ENCODE results near the gene RNF115. TPM values are rescaled to one million over a fixed set of nuclear protein-coding genes. Genes with fewer than 3 reads are reported as not detected.

The RNF115 gene
- total and polyA plus RNA-seq, 2 donors (not counting 1 experiment from before 2014, with no cell fraction given): 4.6 to 19.8 TPM

- Mint-ChIP-seq H3K9me3 (ENCODE audit: insufficient read depth) (no peaks in the 10 kb centered on the region), H3K4me1 (peaks cover 9% of the 10 kb centered on the region), H3K27me3 (peaks cover 17% of the 10 kb centered on the region), H3K4me3 (no peak overlapping the region), H3K27ac (no peak overlapping the region)
- TF ChIP-seq, protein P1, sequence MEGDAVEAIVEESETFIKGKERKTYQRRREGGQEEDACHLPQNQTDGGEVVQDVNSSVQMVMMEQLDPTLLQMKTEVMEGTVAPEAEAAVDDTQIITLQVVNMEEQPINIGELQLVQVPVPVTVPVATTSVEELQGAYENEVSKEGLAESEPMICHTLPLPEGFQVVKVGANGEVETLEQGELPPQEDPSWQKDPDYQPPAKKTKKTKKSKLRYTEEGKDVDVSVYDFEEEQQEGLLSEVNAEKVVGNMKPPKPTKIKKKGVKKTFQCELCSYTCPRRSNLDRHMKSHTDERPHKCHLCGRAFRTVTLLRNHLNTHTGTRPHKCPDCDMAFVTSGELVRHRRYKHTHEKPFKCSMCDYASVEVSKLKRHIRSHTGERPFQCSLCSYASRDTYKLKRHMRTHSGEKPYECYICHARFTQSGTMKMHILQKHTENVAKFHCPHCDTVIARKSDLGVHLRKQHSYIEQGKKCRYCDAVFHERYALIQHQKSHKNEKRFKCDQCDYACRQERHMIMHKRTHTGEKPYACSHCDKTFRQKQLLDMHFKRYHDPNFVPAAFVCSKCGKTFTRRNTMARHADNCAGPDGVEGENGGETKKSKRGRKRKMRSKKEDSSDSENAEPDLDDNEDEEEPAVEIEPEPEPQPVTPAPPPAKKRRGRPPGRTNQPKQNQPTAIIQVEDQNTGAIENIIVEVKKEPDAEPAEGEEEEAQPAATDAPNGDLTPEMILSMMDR (IDR thresholded peaks at IDR 0.05): no peak
- TF ChIP-seq EZH2 (IDR thresholded peaks at IDR 0.05; ENCODE audit: borderline replicate concordance, insufficient read depth, low read depth, low read length, poor library complexity, severe bottlenecking): no peak
- no peak overlapping the region for H3K4me3 ChIP-seq (ENCODE audit: control extremely low read depth in 1 of 5, extremely low read depth in 1 of 5, insufficient read depth in 1 of 5, low read depth in 2 of 5, low read length in 4 of 5)
- H3K27me3 ChIP-seq (replicated peaks in 1 of 4; ENCODE audit: control extremely low read depth in 1 of 4, control insufficient read depth in 3 of 4, insufficient read depth in 4 of 4, low read length in 3 of 4): peaks cover 0 to 19% (median 9%) of the 10 kb centered on the region in 4 experiments
- no peak overlapping the region for H3K4me2 ChIP-seq (replicated peaks; ENCODE audit: low read depth, low read length, poor library complexity, severe bottlenecking)
- CTCF ChIA-PET: no interaction called here
- no peak overlapping the region for H3K9ac ChIP-seq (ENCODE audit: low read length)
- no peak overlapping the region for H3K27ac ChIP-seq (ENCODE audit: low read length in 2 of 2)
- H3K9me3 ChIP-seq (ENCODE audit: control extremely low read depth in 1 of 3, control insufficient read depth in 2 of 3, insufficient read depth in 1 of 3, low read length in 2 of 3): peaks cover 0 to 4% (median 0%) of the 10 kb centered on the region in 3 donors
- no peak for ATAC-seq (ENCODE audit: low read depth)
- H3K79me2 ChIP-seq (ENCODE audit: control insufficient read depth, insufficient read depth, low read length): no peaks in the 10 kb centered on the region
- no peak for DNase-seq
- POLR2A ChIA-PET: no interaction called here
- no peaks in the 10 kb centered on the region for H4K20me1 ChIP-seq (ENCODE audit: control insufficient read depth, insufficient read depth, low read length, poor library complexity, severe bottlenecking)
- peaks cover 10% of the 10 kb centered on the region in 2 donors for H3K4me1 ChIP-seq (ENCODE audit: control insufficient read depth in 2 of 2, insufficient read depth in 2 of 2, low read length in 2 of 2)
- no peak overlapping the region for H2AFZ ChIP-seq (ENCODE audit: insufficient read depth, low read depth, low read length, poor library complexity, severe bottlenecking)
- H3K36me3 ChIP-seq (replicated peaks in 1 of 2; ENCODE audit: control extremely low read depth in 1 of 2, control insufficient read depth in 1 of 2, extremely low read depth in 1 of 2, insufficient read depth in 2 of 2, low read length in 1 of 2): no peaks in the 10 kb centered on the region
- intact Hi-C loops (cut with micrococcal nuclease): no loop called here
- 86% methylated on average over 1 of the region's 1 CpG for WGBS (ENCODE audit: insufficient coverage)
Measured at GRCh38 chr1:145717833-145718232, 106.1 kb downstream of the RNF115 start.

DNA sequence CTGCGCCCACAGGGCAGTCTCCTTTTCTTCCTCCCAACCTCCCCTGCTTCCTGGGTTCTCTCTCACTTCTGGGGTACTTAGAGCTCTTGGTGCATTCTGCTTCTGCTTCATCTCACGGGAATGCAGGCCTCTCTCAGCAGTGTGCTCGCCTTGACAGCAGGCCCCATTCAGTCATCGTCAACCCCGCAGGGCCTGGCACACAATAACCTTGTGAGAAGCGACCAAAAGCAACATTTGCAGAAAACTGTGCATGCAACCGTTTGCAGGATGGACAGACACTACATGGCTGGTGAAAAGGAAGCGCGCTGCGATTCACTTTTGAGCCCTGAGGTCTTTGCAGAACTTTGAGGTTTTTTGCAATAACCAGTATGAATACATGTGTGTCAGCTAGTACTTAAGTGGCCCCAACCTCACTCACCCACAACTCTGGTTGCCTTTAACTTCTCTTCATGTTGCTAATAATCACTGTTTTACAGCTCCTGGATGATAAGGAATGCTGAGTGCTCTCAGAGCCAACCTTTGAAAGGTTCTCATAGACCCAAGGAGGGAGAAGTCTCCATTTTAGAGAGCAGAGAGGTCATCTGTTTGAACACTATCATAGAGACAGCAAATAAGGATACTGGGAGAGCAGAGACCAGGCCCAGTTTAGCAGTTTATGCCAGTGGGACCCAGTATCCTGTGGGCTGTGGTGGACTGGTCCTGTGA, 107.1 kb downstream of the RNF115 start:
- H2AFZ ChIP-seq (ENCODE audit: insufficient read depth, low read depth, low read length, poor library complexity, severe bottlenecking): no peak overlapping the region
- H3K4me1 Mint-ChIP-seq: peaks cover 9% of the 10 kb centered on the region
- ATAC-seq (ENCODE audit: low read depth) (no peak), DNase-seq (no peak)
- H3K27ac ChIP-seq (ENCODE audit: low read length in 2 of 2): no peak overlapping the region
- CTCF ChIA-PET: no interaction called here
- intact Hi-C loops (cut with micrococcal nuclease): no loop called here
- peaks cover 11% of the 10 kb centered on the region for H3K27me3 Mint-ChIP-seq
- TF ChIP-seq, protein P1 (IDR thresholded peaks at IDR 0.05): no peak
- no peak for TF ChIP-seq EZH2 (IDR thresholded peaks at IDR 0.05; ENCODE audit: borderline replicate concordance, insufficient read depth, low read depth, low read length, poor library complexity, severe bottlenecking)
- no peak overlapping the region for H3K9ac ChIP-seq (ENCODE audit: low read length)
- peaks cover 0 to 4% (median 0%) of the 10 kb centered on the region in 3 donors for H3K9me3 ChIP-seq (ENCODE audit: control extremely low read depth in 1 of 3, control insufficient read depth in 2 of 3, insufficient read depth in 1 of 3, low read length in 2 of 3)
- no peak overlapping the region for H3K27ac Mint-ChIP-seq
- peaks cover 10% of the 10 kb centered on the region in 2 donors for H3K4me1 ChIP-seq (ENCODE audit: control insufficient read depth in 2 of 2, insufficient read depth in 2 of 2, low read length in 2 of 2)
- no peak overlapping the region for H3K4me2 ChIP-seq (replicated peaks; ENCODE audit: low read depth, low read length, poor library complexity, severe bottlenecking)
- H3K4me3 ChIP-seq (ENCODE audit: control extremely low read depth in 1 of 5, extremely low read depth in 1 of 5, insufficient read depth in 1 of 5, low read depth in 2 of 5, low read length in 4 of 5): no peak overlapping the region
- H3K9me3 Mint-ChIP-seq (ENCODE audit: insufficient read depth): no peaks in the 10 kb centered on the region
- POLR2A ChIA-PET: no interaction called here
- no peaks in the 10 kb centered on the region for H4K20me1 ChIP-seq (ENCODE audit: control insufficient read depth, insufficient read depth, low read length, poor library complexity, severe bottlenecking)
- H3K4me3 Mint-ChIP-seq: no peak overlapping the region
- 93% methylated on average over 9 of the region's 10 CpGs for WGBS (ENCODE audit: insufficient coverage)
- H3K36me3 ChIP-seq (replicated peaks in 1 of 2; ENCODE audit: control extremely low read depth in 1 of 2, control insufficient read depth in 1 of 2, extremely low read depth in 1 of 2, insufficient read depth in 2 of 2, low read length in 1 of 2): no peaks in the 10 kb centered on the region
- H3K27me3 ChIP-seq (replicated peaks in 1 of 4; ENCODE audit: control extremely low read depth in 1 of 4, control insufficient read depth in 3 of 4, insufficient read depth in 4 of 4, low read length in 3 of 4): peaks cover 0 to 15% (median 8%) of the 10 kb centered on the region in 4 experiments
- no peaks in the 10 kb centered on the region for H3K79me2 ChIP-seq (ENCODE audit: control insufficient read depth, insufficient read depth, low read length)
